ENCODE measurements around the gene YWHAG. TPM values are rescaled to one million over a fixed set of nuclear protein-coding genes. Genes with fewer than 3 reads are reported as not detected.

The YWHAG gene
- total and polyA plus RNA-seq, 8 donors: 15.7 to 55.7 (median 33.9) TPM

DNA sequence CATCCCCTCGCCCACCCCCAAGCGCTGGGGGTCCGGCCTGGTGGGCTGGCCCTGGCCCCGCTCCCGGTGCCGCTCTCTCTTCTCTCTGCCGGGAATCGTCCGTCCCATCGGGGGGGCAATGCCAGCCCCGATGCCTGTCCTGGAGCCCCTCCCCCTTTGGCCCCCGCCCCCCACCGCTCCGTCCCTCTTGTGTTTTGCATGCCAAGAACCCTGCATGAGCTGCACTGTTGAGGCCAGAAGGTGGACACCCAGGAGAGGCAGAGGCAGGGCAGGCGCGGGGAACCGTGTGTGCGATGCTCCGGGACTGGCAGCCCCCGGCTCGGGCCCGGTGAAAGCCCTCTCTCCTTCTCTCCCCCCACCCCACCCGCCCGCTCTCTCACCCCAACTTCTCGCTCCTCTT lies 78.4 kb downstream of the YWHAG start:
- Histone ChIP-seq H3K27me3 (no peaks in the 10 kb centered on the region), H3K4me3 (no peak overlapping the region), H3K36me3 (no peaks in the 10 kb centered on the region), H3K9me3 (no peaks in the 10 kb centered on the region), H3K27ac (no peak overlapping the region), H3K4me1 (no peaks in the 10 kb centered on the region)
- 27 to 44% methylated on average over 14 to 25 of the region's 25 CpGs for WGBS, 2 donors
- DNase-seq (no peak), FAIRE-seq (no peak), ATAC-seq (no peak)
- TF ChIP-seq, protein P1, sequence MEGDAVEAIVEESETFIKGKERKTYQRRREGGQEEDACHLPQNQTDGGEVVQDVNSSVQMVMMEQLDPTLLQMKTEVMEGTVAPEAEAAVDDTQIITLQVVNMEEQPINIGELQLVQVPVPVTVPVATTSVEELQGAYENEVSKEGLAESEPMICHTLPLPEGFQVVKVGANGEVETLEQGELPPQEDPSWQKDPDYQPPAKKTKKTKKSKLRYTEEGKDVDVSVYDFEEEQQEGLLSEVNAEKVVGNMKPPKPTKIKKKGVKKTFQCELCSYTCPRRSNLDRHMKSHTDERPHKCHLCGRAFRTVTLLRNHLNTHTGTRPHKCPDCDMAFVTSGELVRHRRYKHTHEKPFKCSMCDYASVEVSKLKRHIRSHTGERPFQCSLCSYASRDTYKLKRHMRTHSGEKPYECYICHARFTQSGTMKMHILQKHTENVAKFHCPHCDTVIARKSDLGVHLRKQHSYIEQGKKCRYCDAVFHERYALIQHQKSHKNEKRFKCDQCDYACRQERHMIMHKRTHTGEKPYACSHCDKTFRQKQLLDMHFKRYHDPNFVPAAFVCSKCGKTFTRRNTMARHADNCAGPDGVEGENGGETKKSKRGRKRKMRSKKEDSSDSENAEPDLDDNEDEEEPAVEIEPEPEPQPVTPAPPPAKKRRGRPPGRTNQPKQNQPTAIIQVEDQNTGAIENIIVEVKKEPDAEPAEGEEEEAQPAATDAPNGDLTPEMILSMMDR (IDR thresholded peaks at IDR 0.05): no peak
- intact Hi-C loops (cut with DNase I): no loop called here

DNA sequence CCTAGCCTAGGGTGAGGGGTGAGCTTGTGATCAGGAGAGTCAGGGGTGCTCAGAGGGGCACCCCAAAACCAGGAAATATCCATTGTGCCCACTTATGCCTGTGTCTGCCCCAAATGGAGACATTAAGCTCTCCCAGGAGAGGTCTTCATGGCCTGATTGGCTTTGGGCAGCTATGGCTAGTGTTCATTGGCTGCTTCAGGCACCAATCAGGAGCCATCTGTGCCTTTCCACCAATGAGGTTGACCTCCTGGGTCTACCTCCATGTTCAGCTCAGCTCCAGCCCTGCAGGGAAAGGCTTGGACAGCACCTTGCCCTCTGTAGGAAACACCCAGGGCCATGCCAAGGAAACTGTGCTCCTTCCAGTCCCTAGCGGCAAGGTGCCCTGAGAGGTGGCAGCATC lies 80.3 kb downstream of the YWHAG start:
- intact Hi-C loops (cut with DNase I): no loop called here
- Histone ChIP-seq H3K36me3 (no peaks in the 10 kb centered on the region), H3K27me3 (no peaks in the 10 kb centered on the region), H3K4me1 (no peaks in the 10 kb centered on the region), H3K4me3 (no peak overlapping the region), H3K9me3 (no peaks in the 10 kb centered on the region), H3K27ac (no peak overlapping the region)
- 90 to 95% methylated on average over 1 of the region's 1 CpG for WGBS, 2 donors
- TF ChIP-seq, protein P1 (IDR thresholded peaks at IDR 0.05): no peak
- DNase-seq (no peak), ATAC-seq (no peak), FAIRE-seq (no peak)

Other genes with a start within 250 kb of the YWHAG start
- gene SRRM3, start 157.1 kb downstream of the YWHAG start, total RNA-seq: 1 to 10 TPM; 1.2 to 4.6 (median 1.6) TPM
- 10 to 100 TPM in 1 of 2 donors, 1 to 10 TPM in 1; 7.6 to 10.4 TPM for gene SRRM3, start 157.1 kb downstream of the YWHAG start, polyA plus RNA-seq
- 100 to 1,000 TPM; 106 to 752 (median 138) TPM for gene HSPB1, start 56.3 kb downstream of the YWHAG start, total RNA-seq
- 100 to 1,000 TPM; 160 to 642 TPM for gene HSPB1, start 56.3 kb downstream of the YWHAG start, polyA plus RNA-seq
- gene SSC4D, start 50.7 kb upstream of the YWHAG start, total RNA-seq: 1 to 10 TPM in 5 of 6 donors, under 1 TPM in 1; 0.79 to 3.6 (median 2.2) TPM
- 10 to 100 TPM in 1 of 2 donors, 1 to 10 TPM in 1; 8.8 to 10.3 TPM for gene SSC4D, start 50.7 kb upstream of the YWHAG start, polyA plus RNA-seq
- 10 to 100 TPM in 2 of 6 donors, 1 to 10 TPM in 4; 2.5 to 14.1 (median 6.6) TPM for gene ZP3, start 66.0 kb upstream of the YWHAG start, total RNA-seq
- gene ZP3, start 66.0 kb upstream of the YWHAG start, polyA plus RNA-seq: 1 to 10 TPM; 3.2 to 7.6 TPM
- 10 to 100 TPM; 11.5 to 33.6 (median 14.8) TPM for gene DTX2, start 102.7 kb upstream of the YWHAG start, total RNA-seq
- gene DTX2, start 102.7 kb upstream of the YWHAG start, polyA plus RNA-seq: 10 to 100 TPM; 25.4 to 52.4 TPM
- 1 to 10 TPM in 2 of 6 donors, under 1 TPM in 4; 0.41 to 2.3 (median 0.89) TPM for gene UPK3B, start 151.6 kb upstream of the YWHAG start, total RNA-seq
- gene UPK3B, start 151.6 kb upstream of the YWHAG start, polyA plus RNA-seq: 1 to 10 TPM; 2.9 to 3.2 TPM
- under 1 TPM in 5 of 6 donors, not detected in 1; 0.09 to 0.67 (median 0.37) TPM for gene SPDYE16, start 184.3 kb upstream of the YWHAG start, total RNA-seq
- gene SPDYE16, start 184.3 kb upstream of the YWHAG start, polyA plus RNA-seq: under 1 TPM; 0.19 to 0.61 TPM

Measured in pancreas (tissue), 10 donors.